Panc1 (cell line): ENCODE measurements around the gene TRABD2B.

Experiments
- CTCF ChIP-seq: fragments of 450-650 bp; IDR thresholded peaks from 2 replicates; pipeline ENCODE4 v1.5.1; 2017; ENCODE audit warnings: mild to moderate bottlenecking
- REST ChIP-seq, 2 experiments: IDR thresholded peaks; 2 replicates each; pipeline ENCODE4 v1.6.1; 2011 to 2012; ENCODE audit warnings: low read depth in 2 of 2, control low read depth in 1 of 2, low read length in 1 of 2, mild to moderate bottlenecking in 1 of 2, moderate library complexity in 1 of 2; ENCODE audit not compliant: insufficient read depth in 1 of 2
- SIN3A ChIP-seq: IDR thresholded peaks from 2 replicates; pipeline ENCODE4 v1.6.1; 2012; ENCODE audit warnings: low read depth, mild to moderate bottlenecking, low read length, moderate library complexity, borderline replicate concordance; ENCODE audit not compliant: insufficient read depth

GRCh38 chr1:47795102-47795501 is 202.1 kb downstream of the TRABD2B start:
- TF ChIP-seq CTCF: no peak
- no peak for TF ChIP-seq REST (IDR thresholded peaks at IDR 0.05; ENCODE audit: insufficient read depth in 1 of 2, low read depth in 2 of 2, low read length in 1 of 2)
- no peak for TF ChIP-seq SIN3A
